Mesothelial cell of epicardium (in vitro differentiated cells): ENCODE results near the gene SETD2. TPM values are rescaled to one million over a fixed set of nuclear protein-coding genes. Genes with fewer than 3 reads are reported as not detected.

Experiments used
- DNase-seq, 2 experiments: peaks; one replicate each; pipeline ENCODE4 v3.0.0; 2021; ENCODE audit warnings: low spot score in 2 of 2; ENCODE audit not compliant: unreplicated experiment in 2 of 2
- H3K27ac Mint-ChIP-seq: 2 replicates; pipeline ENCODE4 v1.8.0; 2021; ENCODE audit warnings: mixed read lengths
- H3K27me3 Mint-ChIP-seq: 2 replicates; pipeline ENCODE4 v1.8.0; 2021; ENCODE audit warnings: low read depth, mixed read lengths
- H3K36me3 Mint-ChIP-seq: 2 replicates; pipeline ENCODE4 v1.8.0; 2021; ENCODE audit warnings: mixed read lengths
- H3K4me1 Mint-ChIP-seq: 2 replicates; pipeline ENCODE4 v1.8.0; 2021; ENCODE audit warnings: mixed read lengths
- H3K4me3 Mint-ChIP-seq: 2 replicates; pipeline ENCODE4 v1.8.0; 2021; ENCODE audit warnings: mild to moderate bottlenecking, moderate library complexity, mixed read lengths
- H3K9me3 Mint-ChIP-seq: 2 replicates; pipeline ENCODE4 v1.8.0; 2021; ENCODE audit warnings: mixed read lengths
- CTCF ChIP-seq: fragments of 200-600 bp; sonication (generic); IDR thresholded peaks from one replicate; pipeline ENCODE4 v1.5.0; 2021; ENCODE audit warnings: antibody characterized with exemption; ENCODE audit not compliant: unreplicated experiment
- total RNA-seq: library from RNA; stranded (reverse); gene quantifications from 3 replicates; pipeline ENCODE4 v1.2.1, GENCODE V29; 2021

The SETD2 gene
- total RNA-seq, 1 donor from 2014 or later = 73.1 TPM

GRCh38 chr3:47006145-47006651, 157.7 kb downstream of the SETD2 start:
- H3K9me3 Mint-ChIP-seq = no peaks in the 10 kb centered on the region
- no peaks in the 10 kb centered on the region for H3K27me3 Mint-ChIP-seq
- no peak for DNase-seq
- no peak overlapping the region for H3K27ac Mint-ChIP-seq
- no peak overlapping the region for H3K4me3 Mint-ChIP-seq
- H3K36me3 Mint-ChIP-seq = peaks cover 15% of the 10 kb centered on the region
- no peak for TF ChIP-seq CTCF
- peaks cover 9% of the 10 kb centered on the region for H3K4me1 Mint-ChIP-seq

- no peak overlapping the region for H3K4me3 Mint-ChIP-seq
- no peak overlapping the region for H3K27ac Mint-ChIP-seq
- peaks cover 15% of the 10 kb centered on the region for H3K36me3 Mint-ChIP-seq
- H3K9me3 Mint-ChIP-seq = no peaks in the 10 kb centered on the region
- no peak for DNase-seq
- peaks cover 8% of the 10 kb centered on the region for H3K4me1 Mint-ChIP-seq
- no peak for TF ChIP-seq CTCF
- H3K27me3 Mint-ChIP-seq = no peaks in the 10 kb centered on the region
Observed at GRCh38 chr3:47005212-47006144, 158.4 kb downstream of the SETD2 start.

DNA sequence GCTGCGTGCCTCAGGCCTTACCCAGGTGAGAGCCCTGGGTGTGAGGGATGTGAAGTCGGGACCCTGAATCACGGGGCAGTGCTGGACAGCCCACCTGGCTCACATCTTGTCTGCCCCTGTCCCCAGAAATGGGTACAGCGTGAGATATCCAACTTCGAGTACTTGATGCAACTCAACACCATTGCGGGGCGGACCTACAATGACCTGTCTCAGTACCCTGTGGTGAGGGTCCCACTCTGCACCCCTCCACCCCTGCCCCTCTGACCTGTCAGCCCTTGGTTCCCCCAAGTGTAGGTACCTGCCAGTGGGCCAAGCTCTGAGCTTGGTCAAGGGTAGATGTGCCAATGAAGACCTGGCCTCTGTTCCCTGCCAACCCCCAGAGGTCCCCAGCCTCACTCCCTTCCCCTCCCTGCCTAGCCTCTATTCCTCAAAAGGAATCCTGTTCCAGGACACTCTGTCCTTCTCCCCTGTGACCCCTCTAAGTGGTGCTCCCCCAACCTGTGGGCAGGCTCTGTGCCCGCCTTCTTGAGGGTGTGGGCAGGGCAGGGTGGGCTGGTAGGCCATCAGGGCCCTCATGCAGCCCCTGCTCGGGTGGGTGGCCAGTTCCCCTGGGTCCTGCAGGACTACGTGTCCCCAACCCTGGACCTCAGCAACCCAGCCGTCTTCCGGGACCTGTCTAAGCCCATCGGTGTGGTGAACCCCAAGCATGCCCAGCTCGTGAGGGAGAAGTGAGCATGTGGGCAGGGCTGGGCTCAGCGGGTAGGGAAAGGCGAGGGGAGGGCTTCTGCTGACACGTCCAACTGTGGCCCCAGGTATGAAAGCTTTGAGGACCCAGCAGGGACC, 159.3 kb downstream of the SETD2 start:
- peaks cover 2% of the 10 kb centered on the region for H3K4me1 Mint-ChIP-seq
- peaks cover 15% of the 10 kb centered on the region for H3K36me3 Mint-ChIP-seq
- H3K27me3 Mint-ChIP-seq = no peaks in the 10 kb centered on the region
- H3K9me3 Mint-ChIP-seq = no peaks in the 10 kb centered on the region
- no peak overlapping the region for H3K27ac Mint-ChIP-seq
- no peak overlapping the region for H3K4me3 Mint-ChIP-seq
- DNase-seq = no peak
- no peak for TF ChIP-seq CTCF

- Mint-ChIP-seq H3K4me1 (peaks cover 2% of the 10 kb centered on the region), H3K27me3 (no peaks in the 10 kb centered on the region), H3K4me3 (no peak overlapping the region), H3K9me3 (no peaks in the 10 kb centered on the region), H3K36me3 (peaks cover 15% of the 10 kb centered on the region), H3K27ac (no peak overlapping the region)
- no peak for DNase-seq
- TF ChIP-seq CTCF = no peak
Observed at GRCh38 chr3:47003461-47004368, 160.2 kb downstream of the SETD2 start.

GRCh38 chr3:47003056-47003410, 160.9 kb downstream of the SETD2 start:
- H3K27ac Mint-ChIP-seq = no peak overlapping the region
- DNase-seq = no peak
- H3K4me1 Mint-ChIP-seq = peaks cover 1% of the 10 kb centered on the region
- H3K27me3 Mint-ChIP-seq = no peaks in the 10 kb centered on the region
- TF ChIP-seq CTCF = no peak
- no peak overlapping the region for H3K4me3 Mint-ChIP-seq
- peaks cover 15% of the 10 kb centered on the region for H3K36me3 Mint-ChIP-seq
- H3K9me3 Mint-ChIP-seq = no peaks in the 10 kb centered on the region
